ENCODE data around the gene WDR44. TPM values are rescaled to one million over a fixed set of nuclear protein-coding genes. Genes with fewer than 3 reads are reported as not detected.
"Not testable (repeated sequence)": the region's sequence is repeated elsewhere in the genome, so short reads cannot be mapped to it uniquely, and the experiment has no call there.

The WDR44 gene
- polyA plus RNA-seq, 1 experiment, result 7.5 TPM

DNA sequence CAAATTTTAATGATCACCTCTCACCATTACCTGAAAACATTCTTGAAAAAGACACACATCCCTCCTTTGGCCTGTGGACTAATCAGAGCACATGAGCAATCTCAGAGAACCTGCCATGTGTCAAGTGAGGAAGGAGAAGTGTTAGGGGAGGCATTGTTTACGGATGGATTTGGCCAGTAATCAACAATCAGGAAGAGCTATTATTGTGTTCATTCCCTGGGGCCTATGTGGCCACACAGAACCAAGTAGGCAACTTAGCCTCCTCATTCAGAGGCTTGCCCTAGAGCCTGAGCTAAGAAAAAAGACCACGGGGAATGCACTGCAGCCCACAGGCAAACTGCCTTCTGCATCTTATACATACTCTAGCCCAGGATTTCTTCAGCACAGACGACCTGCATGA is 109.1 kb downstream of the WDR44 start:
- H3K4me3 ChIP-seq (ENCODE audit: low read depth, low read length), result no peak overlapping the region
- DNase-seq (ENCODE audit: low read depth), result no peak
- POLR2A ChIA-PET, result no interaction called here
- CTCF ChIA-PET, result interaction anchor here (0.6 kb wide), 1 partner anchor 9 kb away, joined by 3 read pairs; no protein-coding TSS in a partner anchor
- H3K27me3 ChIP-seq (ENCODE audit: control insufficient read depth, insufficient read depth, low read length), result no peaks in the 10 kb centered on the region
- no peaks in the 10 kb centered on the region; the same call in 1 of the 2 replicates for H3K36me3 ChIP-seq (ENCODE audit: control insufficient read depth, insufficient read depth, low read length)
- TF ChIP-seq CTCF (IDR thresholded peaks at IDR 0.05; ENCODE audit: insufficient read depth, low read depth, low read length), result no peak

GRCh38 chrX:118459494-118459893 is 113.6 kb downstream of the WDR44 start:
- TF ChIP-seq CTCF (IDR thresholded peaks at IDR 0.05; ENCODE audit: insufficient read depth, low read depth, low read length), result peak; percentile 61
- no peaks in the 10 kb centered on the region for H3K27me3 ChIP-seq (ENCODE audit: control insufficient read depth, insufficient read depth, low read length)
- DNase-seq (ENCODE audit: low read depth), result no peak
- H3K4me3 ChIP-seq (ENCODE audit: low read depth, low read length), result no peak overlapping the region
- no peaks in the 10 kb centered on the region for H3K36me3 ChIP-seq (ENCODE audit: control insufficient read depth, insufficient read depth, low read length)
- CTCF ChIA-PET, result interaction anchor here (0.5 to 3.8 kb wide), 14 partner anchors 9 to 349 kb away, joined by 3 to 49 read pairs (median 4); no protein-coding TSS in a partner anchor
- POLR2A ChIA-PET, result no interaction called here

- no peaks in the 10 kb centered on the region for H3K36me3 ChIP-seq (ENCODE audit: control insufficient read depth, insufficient read depth, low read length)
- CTCF ChIA-PET, result interaction anchor here (0.6 to 1.2 kb wide), 2 partner anchors 10 to 137 kb away, joined by 3 read pairs; no protein-coding TSS in a partner anchor
- no peak overlapping the region for H3K4me3 ChIP-seq (ENCODE audit: low read depth, low read length)
- no peak for TF ChIP-seq CTCF (IDR thresholded peaks at IDR 0.05; ENCODE audit: insufficient read depth, low read depth, low read length)
- POLR2A ChIA-PET, result no interaction called here
- no peaks in the 10 kb centered on the region for H3K27me3 ChIP-seq (ENCODE audit: control insufficient read depth, insufficient read depth, low read length)
- no peak for DNase-seq (ENCODE audit: low read depth)
Observed at GRCh38 chrX:118464501-118464900, 118.6 kb downstream of the WDR44 start.

GRCh38 chrX:118468122-118468521 is 122.2 kb downstream of the WDR44 start:
- H3K36me3 ChIP-seq (ENCODE audit: control insufficient read depth, insufficient read depth, low read length), result no peaks in the 10 kb centered on the region
- H3K4me3 ChIP-seq (ENCODE audit: low read depth, low read length), result no peak overlapping the region
- TF ChIP-seq CTCF (IDR thresholded peaks at IDR 0.05; ENCODE audit: insufficient read depth, low read depth, low read length), result no peak
- no peak for DNase-seq (ENCODE audit: low read depth)
- H3K27me3 ChIP-seq (ENCODE audit: control insufficient read depth, insufficient read depth, low read length), result no peaks in the 10 kb centered on the region
- ChIA-PET POLR2A (no interaction called here), CTCF (interaction anchor here (1.0 to 2.0 kb wide), 3 partner anchors 9 to 134 kb away, joined by 3 to 7 read pairs (median 4); no protein-coding TSS in a partner anchor)

DNA sequence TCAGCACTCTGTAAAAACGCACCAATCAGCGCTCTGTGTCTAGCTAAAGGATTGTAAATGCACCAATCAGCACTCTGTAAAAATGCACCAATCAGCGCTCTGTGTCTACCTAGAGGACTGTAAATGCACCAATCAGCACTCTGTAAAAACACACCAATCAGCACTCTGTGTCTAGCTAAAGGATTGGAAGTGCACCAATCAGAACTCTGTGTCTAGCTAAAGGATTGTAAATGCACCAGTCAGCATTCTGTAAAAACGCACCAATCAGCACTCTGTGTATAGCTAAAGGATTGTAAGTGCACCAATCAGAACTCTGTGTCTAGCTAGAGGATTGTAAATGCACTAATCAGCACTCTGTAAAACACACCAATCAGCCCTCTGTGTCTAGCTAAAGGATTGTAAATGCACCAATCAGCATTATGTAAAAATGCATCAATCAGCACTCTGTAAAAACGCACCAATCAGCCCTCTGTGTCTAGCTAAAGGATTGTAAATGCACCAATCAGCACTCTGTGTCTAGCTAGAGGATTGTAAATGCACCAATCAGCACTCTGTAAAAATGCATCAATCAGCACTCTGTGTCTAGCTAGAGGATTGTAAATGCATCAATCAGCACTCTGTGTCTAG is 124.9 kb downstream of the WDR44 start:
- H3K27me3 ChIP-seq (ENCODE audit: control insufficient read depth, insufficient read depth, low read length); H3K36me3 ChIP-seq (ENCODE audit: control insufficient read depth, insufficient read depth, low read length); H3K4me3 ChIP-seq (ENCODE audit: low read depth, low read length); DNase-seq (ENCODE audit: low read depth); POLR2A ChIA-PET: not testable (repeated sequence)
- CTCF ChIA-PET, result interaction anchor here (2.1 kb wide), 1 partner anchor 11 kb away, joined by 6 read pairs; no protein-coding TSS in a partner anchor
